ENCODE results near the gene RAB36. TPM values are rescaled to one million over a fixed set of nuclear protein-coding genes. Genes with fewer than 3 reads are reported as not detected.

Gene RAB36
- total and polyA plus RNA-seq, 9 of the 15 experiments (the other 6 are each of a cell fraction or from before 2014, with no cell fraction given), result 0.04 to 0.50 (median 0.08) TPM; not detected in 3

GRCh38 chr22:23166042-23166831 lies 21.0 kb downstream of the RAB36 start (continued):
- TF ChIP-seq THAP12 (CRISPR knock-in tag; IDR thresholded peaks at IDR 0.05), result no peak
- no peak for TF ChIP-seq AFF1 (IDR thresholded peaks at IDR 0.05; ENCODE audit: low read depth in 1 of 2, partially characterized antibody in 2 of 2)
- TF ChIP-seq GATAD2B (IDR thresholded peaks at IDR 0.05; ENCODE audit: borderline replicate concordance), result no peak
- peak in 1 of 2 experiments; percentile 71; a peak in 1 of 4 replicates for TF ChIP-seq TBL1XR1 (IDR thresholded peaks at IDR 0.05; ENCODE audit: low read length in 2 of 2)
- TF ChIP-seq ARID3B (CRISPR knock-in tag; IDR thresholded peaks at IDR 0.05; ENCODE audit: borderline replicate concordance), result no peak
- peak; percentile 74 for TF ChIP-seq ZNF384 (IDR thresholded peaks at IDR 0.05; ENCODE audit: low read depth, low read length)
- no peak for TF ChIP-seq RBM14 (IDR thresholded peaks at IDR 0.05; ENCODE audit: borderline replicate concordance, insufficient read depth, low read depth, low read length)
- TF ChIP-seq FOS (IDR thresholded peaks at IDR 0.05; ENCODE audit: extremely low read depth, insufficient read length), result no peak
- TF ChIP-seq ZNF644 (tag; IDR thresholded peaks at IDR 0.05; ENCODE audit: low read depth), result no peak
- 0 out of 2 replicates have a peak, but pooled peaks have one; percentile 54 for TF ChIP-seq E2F1 (CRISPR knock-in tag; IDR thresholded peaks at IDR 0.05)
- no peak for TF ChIP-seq PHB2 (IDR thresholded peaks at IDR 0.05; ENCODE audit: low read depth)
- TF ChIP-seq KDM4B (IDR thresholded peaks at IDR 0.05; ENCODE audit: borderline replicate concordance in 2 of 2, low read depth in 1 of 2), result no peak
- TF ChIP-seq THRA (IDR thresholded peaks at IDR 0.05), result no peak
- peak; percentile 18; the same call in 1 of the 2 replicates for TF ChIP-seq MAFK (IDR thresholded peaks at IDR 0.05; ENCODE audit: low read length)
- TF ChIP-seq MED1 (CRISPR knock-in tag; IDR thresholded peaks at IDR 0.05; ENCODE audit: borderline replicate concordance), result no peak

Measured in K562 (cell line).